CD4-positive, alpha-beta memory T cell (primary cell): ENCODE data around the gene ZNF292. TPM values are rescaled to one million over a fixed set of nuclear protein-coding genes. Genes with fewer than 3 reads are reported as not detected.
"Not testable (repeated sequence)": the region's sequence is repeated elsewhere in the genome, so short reads cannot be mapped to it uniquely, and the experiment has no call there.

ENCODE experiments used
- CTCF ChIA-PET: fragments of 350-600 bp; sonication (Branson Sonifier 250); formaldehyde crosslinking; loops from one replicate; lab custom pipeline; 2021; ENCODE audit warnings: inconsistent platforms; ENCODE audit not compliant: partially characterized antibody; lab: Charles Lee
- POLR2A ChIA-PET: fragments of 350-600 bp; sonication (Branson Sonifier 250); formaldehyde crosslinking; loops from one replicate; lab custom pipeline; 2021; ENCODE audit not compliant: partially characterized antibody; lab: Charles Lee
- DNase-seq, 5 donors: peaks; one replicate each; pipeline versions ENCODE4 v3.0.0 to v3.0.0-alpha.2; 2020 to 2022; ENCODE audit warnings: mixed read lengths in 1 of 5
- H3K27ac ChIP-seq: one replicate; pipeline ENCODE4 v1.7.0; 2013; ENCODE audit warnings: low read depth, low read length
- H3K27me3 ChIP-seq: 2 replicates; pipeline ENCODE4 v1.7.0; 2013; ENCODE audit warnings: mild to moderate bottlenecking, low read length, moderate library complexity; ENCODE audit not compliant: insufficient read depth
- H3K36me3 ChIP-seq: 2 replicates; pipeline ENCODE4 v1.7.0; 2013; ENCODE audit warnings: mild to moderate bottlenecking, low read length, moderate library complexity; ENCODE audit not compliant: insufficient read depth
- H3K4me1 ChIP-seq: 2 replicates; pipeline ENCODE4 v1.7.0; 2013; ENCODE audit warnings: mild to moderate bottlenecking, low read length, moderate library complexity; ENCODE audit not compliant: insufficient read depth
- H3K4me3 ChIP-seq, 2 donors: one replicate each; pipeline ENCODE4 v1.7.0; 2013; ENCODE audit warnings: low read length in 2 of 2, mild to moderate bottlenecking in 1 of 2
- H3K9me3 ChIP-seq, 2 donors: one replicate each; pipeline ENCODE4 v1.7.0; 2013; ENCODE audit warnings: low read length in 2 of 2, control low read depth in 1 of 2; ENCODE audit not compliant: control insufficient read depth in 1 of 2
- H3K27ac Mint-ChIP-seq, 7 donors: one replicate each; pipeline ENCODE4 v1.8.0; 2020 to 2021; ENCODE audit warnings: mixed read lengths in 7 of 7, mild to moderate bottlenecking in 6 of 7, inconsistent platforms in 3 of 7, moderate library complexity in 3 of 7
- H3K27me3 Mint-ChIP-seq, 2 donors: one replicate each; pipeline ENCODE4 v1.8.0; 2020 to 2021; ENCODE audit warnings: mixed read lengths in 2 of 2
- H3K36me3 Mint-ChIP-seq, 2 donors: one replicate each; pipeline ENCODE4 v1.8.0; 2020 to 2021; ENCODE audit warnings: mixed read lengths in 2 of 2, inconsistent platforms in 1 of 2, mild to moderate bottlenecking in 1 of 2
- H3K4me1 Mint-ChIP-seq, 4 donors: one replicate each; pipeline ENCODE4 v1.8.0; 2020 to 2021; ENCODE audit warnings: mixed read lengths in 4 of 4, mild to moderate bottlenecking in 1 of 4
- H3K4me3 Mint-ChIP-seq, 8 donors: one replicate each; pipeline ENCODE4 v1.8.0; 2020 to 2021; ENCODE audit warnings: mixed read lengths in 8 of 8, mild to moderate bottlenecking in 7 of 8, moderate library complexity in 6 of 8, inconsistent platforms in 3 of 8
- H3K9me3 Mint-ChIP-seq, 8 donors: one replicate each; pipeline ENCODE4 v1.8.0; 2020 to 2021; ENCODE audit warnings: mixed read lengths in 8 of 8, mild to moderate bottlenecking in 5 of 8, inconsistent platforms in 3 of 8, moderate library complexity in 1 of 8
- intact Hi-C: fragments of 100-400 bp; cut with micrococcal nuclease; formaldehyde crosslinking; loops from one replicate; pipeline ENCODE4 v1.15.1; 2023
- polyA plus RNA-seq, 2 donors: library from polyadenylated mRNA; unstranded; fragments of 300-500 nt; fragmentation: Illumina TruSeq; gene quantifications; one replicate each; pipeline ENCODE4 v1.2.3, GENCODE V29; 2021
- total RNA-seq, 2 experiments: library from RNA; stranded (reverse); gene quantifications; one replicate each; pipeline ENCODE4 v1.2.3, GENCODE V29; 2021

ZNF292 gene
- total and polyA plus RNA-seq, 4 experiments from 2014 or later: 15.1 to 82.1 (median 57.3) TPM

GRCh38 chr6:87157596-87157995 is 2.2 kb downstream of the ZNF292 start:
- not testable (repeated sequence) for H3K9me3 Mint-ChIP-seq, DNase-seq, H3K36me3 ChIP-seq, H3K27me3 ChIP-seq, H3K27me3 Mint-ChIP-seq, H3K9me3 ChIP-seq, H3K27ac ChIP-seq, H3K4me3 ChIP-seq
- Mint-ChIP-seq H3K27ac (peak overlapping the region in 3 of 7 donors; percentile 12 to 71 (median 17)), H3K4me3 (peak overlapping the region in 7 of 8 donors; percentile 25 to 77 (median 42)), H3K36me3 (peaks cover 0 to 26% of the 10 kb centered on the region in 2 donors), H3K4me1 (peaks cover 44 to 85% (median 62%) of the 10 kb centered on the region in 4 donors)
- ChIA-PET POLR2A (interaction anchor here (1.9 kb wide), 1 partner anchor 16 kb away, joined by 6 read pairs; no protein-coding TSS in a partner anchor), CTCF (interaction anchor here (0.8 to 3.7 kb wide), 2 partner anchors 18 to 1623 kb away, joined by 3 to 23 read pairs; no protein-coding TSS in a partner anchor)
- intact Hi-C loops: loop anchor here (5.0 to 10.0 kb wide), 3 partner anchors 545 to 1927 kb away; partner anchors contain the start of genes AKIRIN2 and PNRC1
- H3K4me1 ChIP-seq: peaks cover 87% of the 10 kb centered on the region

GRCh38 chr6:87161299-87161698 is 5.9 kb downstream of the ZNF292 start:
- H3K27ac Mint-ChIP-seq: peak overlapping the region in 1 of 7 donors; percentile 22
- Histone ChIP-seq H3K36me3 (no peaks in the 10 kb centered on the region), H3K9me3 (no peaks in the 10 kb centered on the region), H3K4me1 (peaks cover 97% of the 10 kb centered on the region), H3K4me3 (no peak overlapping the region), H3K27ac (no peak overlapping the region), H3K27me3 (no peaks in the 10 kb centered on the region)
- no peaks in the 10 kb centered on the region for H3K9me3 Mint-ChIP-seq
- ChIA-PET POLR2A (no interaction called here), CTCF (interaction anchor here (1.0 kb wide), 1 partner anchor 11 kb away, joined by 3 read pairs; no protein-coding TSS in a partner anchor)
- intact Hi-C loops: no loop called here
- H3K4me3 Mint-ChIP-seq: no peak overlapping the region
- H3K36me3 Mint-ChIP-seq: peaks cover 0 to 17% of the 10 kb centered on the region in 2 donors
- H3K27me3 Mint-ChIP-seq: no peaks in the 10 kb centered on the region
- peaks cover 51 to 85% (median 70%) of the 10 kb centered on the region in 4 donors for H3K4me1 Mint-ChIP-seq
- DNase-seq: no peak

DNA sequence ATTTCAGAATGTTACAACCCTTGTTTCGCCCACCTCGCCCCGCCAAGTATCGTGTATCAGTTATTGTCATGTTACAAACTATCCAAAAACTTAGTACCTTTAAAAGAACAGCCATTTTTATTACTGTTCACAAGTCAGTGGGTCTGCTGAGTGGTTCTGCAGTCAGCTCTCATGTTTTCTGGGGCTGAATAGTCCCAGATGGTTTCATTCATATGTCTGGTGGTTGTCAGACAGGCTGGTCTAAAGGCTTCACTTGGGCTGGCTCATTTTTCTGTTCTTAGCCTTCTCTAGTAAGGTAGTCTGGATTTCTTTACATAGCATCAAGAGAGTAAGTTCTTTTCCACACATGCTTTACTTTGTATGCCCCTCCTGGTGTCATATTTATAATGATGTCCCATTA is 8.6 kb downstream of the ZNF292 start:
- Mint-ChIP-seq H3K27ac (peak overlapping the region in 2 of 7 donors; percentile 5 to 51), H3K4me1 (peaks cover 53 to 89% (median 73%) of the 10 kb centered on the region in 4 donors), H3K27me3 (no peaks in the 10 kb centered on the region), H3K36me3 (peaks cover 0 to 8% of the 10 kb centered on the region in 2 donors), H3K9me3 (no peaks in the 10 kb centered on the region), H3K4me3 (peak overlapping the region in 5 of 8 donors; percentile 1 to 12 (median 2))
- no peak overlapping the region for H3K4me3 ChIP-seq
- CTCF ChIA-PET: interaction anchor here (0.9 to 1.7 kb wide), 3 partner anchors 8 to 24 kb away, joined by 3 to 4 read pairs (median 3); no protein-coding TSS in a partner anchor
- peaks cover 89% of the 10 kb centered on the region for H3K4me1 ChIP-seq
- no peak overlapping the region for H3K27ac ChIP-seq
- H3K27me3 ChIP-seq: no peaks in the 10 kb centered on the region
- intact Hi-C loops: no loop called here
- no peak for DNase-seq
- no peaks in the 10 kb centered on the region for H3K36me3 ChIP-seq
- POLR2A ChIA-PET: interaction anchor here (1.3 kb wide), 1 partner anchor 9 kb away, joined by 3 read pairs; no protein-coding TSS in a partner anchor
- no peaks in the 10 kb centered on the region for H3K9me3 ChIP-seq

GRCh38 chr6:87164506-87164905 is 9.1 kb downstream of the ZNF292 start:
- Histone ChIP-seq H3K27ac (no peak overlapping the region), H3K4me3 (no peak overlapping the region), H3K9me3 (no peaks in the 10 kb centered on the region), H3K4me1 (peaks cover 90% of the 10 kb centered on the region), H3K36me3 (no peaks in the 10 kb centered on the region), H3K27me3 (no peaks in the 10 kb centered on the region)
- Mint-ChIP-seq H3K9me3 (no peaks in the 10 kb centered on the region), H3K4me3 (peak overlapping the region in 4 of 8 donors; percentile 0 to 24 (median 10)), H3K36me3 (peaks cover 0 to 8% of the 10 kb centered on the region in 2 donors), H3K27me3 (no peaks in the 10 kb centered on the region), H3K27ac (peak overlapping the region in 2 of 7 donors; percentile 5 to 36), H3K4me1 (peaks cover 56 to 94% (median 73%) of the 10 kb centered on the region in 4 donors)
- DNase-seq: no peak
- CTCF ChIA-PET: interaction anchor here (1.7 kb wide), 1 partner anchor 25 kb away, joined by 4 read pairs; no protein-coding TSS in a partner anchor
- POLR2A ChIA-PET: interaction anchor here (1.3 kb wide), 1 partner anchor 9 kb away, joined by 3 read pairs; no protein-coding TSS in a partner anchor
- intact Hi-C loops: no loop called here

GRCh38 chr6:87165185-87165584 is 9.8 kb downstream of the ZNF292 start:
- Histone ChIP-seq H3K9me3 (no peaks in the 10 kb centered on the region), H3K27me3 (no peaks in the 10 kb centered on the region), H3K36me3 (no peaks in the 10 kb centered on the region), H3K4me1 (peaks cover 88% of the 10 kb centered on the region), H3K4me3 (no peak overlapping the region), H3K27ac (no peak overlapping the region)
- intact Hi-C loops: no loop called here
- ChIA-PET CTCF (interaction anchor here (0.6 to 1.7 kb wide), 2 partner anchors 26 to 33 kb away, joined by 3 to 4 read pairs; no protein-coding TSS in a partner anchor), POLR2A (no interaction called here)
- no peak for DNase-seq
- H3K4me3 Mint-ChIP-seq: peak overlapping the region in 4 of 8 donors; percentile 2 to 24 (median 12)
- H3K4me1 Mint-ChIP-seq: peaks cover 54 to 96% (median 69%) of the 10 kb centered on the region in 4 donors
- no peaks in the 10 kb centered on the region for H3K27me3 Mint-ChIP-seq
- peaks cover 0 to 8% of the 10 kb centered on the region in 2 donors for H3K36me3 Mint-ChIP-seq
- H3K9me3 Mint-ChIP-seq: no peaks in the 10 kb centered on the region
- H3K27ac Mint-ChIP-seq: peak overlapping the region in 1 of 7 donors; percentile 77

GRCh38 chr6:87171938-87172633 is 16.7 kb downstream of the ZNF292 start:
- Mint-ChIP-seq H3K4me3 (peak overlapping the region in 4 of 8 donors; percentile 2 to 20 (median 9)), H3K9me3 (no peaks in the 10 kb centered on the region), H3K36me3 (peaks cover 3 to 15% of the 10 kb centered on the region in 2 donors), H3K4me1 (peaks cover 59 to 90% (median 67%) of the 10 kb centered on the region in 4 donors), H3K27ac (peak overlapping the region in 3 of 7 donors; percentile 25 to 72 (median 35)), H3K27me3 (no peaks in the 10 kb centered on the region)
- H3K9me3 ChIP-seq: no peaks in the 10 kb centered on the region
- no peak overlapping the region for H3K4me3 ChIP-seq
- ChIA-PET POLR2A (interaction anchor here (1.7 kb wide), 1 partner anchor 15 kb away, joined by 6 read pairs; no protein-coding TSS in a partner anchor), CTCF (interaction anchor here (1.2 kb wide), 2 partner anchors 9 to 10 kb away, joined by 3 read pairs; no protein-coding TSS in a partner anchor)
- intact Hi-C loops: no loop called here
- DNase-seq: no peak
- H3K36me3 ChIP-seq: no peaks in the 10 kb centered on the region
- no peak overlapping the region for H3K27ac ChIP-seq
- H3K27me3 ChIP-seq: no peaks in the 10 kb centered on the region
- peaks cover 72% of the 10 kb centered on the region for H3K4me1 ChIP-seq
